ENCODE data around the gene CYS1. TPM values are rescaled to one million over a fixed set of nuclear protein-coding genes. Genes with fewer than 3 reads are reported as not detected.

CYS1 gene
- total RNA-seq, 1 donor from 2014 or later = 20.8 TPM

GRCh38 chr2:10036095-10036884, 43.9 kb downstream of the CYS1 start:
- peak; percentile 71 for DNase-seq (ENCODE audit: low read depth)
- TF ChIP-seq CTCF (conservative IDR thresholded peaks at IDR 0.05; ENCODE audit: low read depth, low read length) = peak; percentile 78
- H3K4me3 ChIP-seq (ENCODE audit: low read depth, low read length) = no peak overlapping the region

GRCh38 chr2:10035633-10036032, 44.6 kb downstream of the CYS1 start:
- DNase-seq (ENCODE audit: low read depth) = no peak
- TF ChIP-seq CTCF (conservative IDR thresholded peaks at IDR 0.05; ENCODE audit: low read depth, low read length) = no peak

GRCh38 chr2:10035053-10035422, 45.2 kb downstream of the CYS1 start:
- no peak for TF ChIP-seq CTCF (conservative IDR thresholded peaks at IDR 0.05; ENCODE audit: low read depth, low read length)
- no peak overlapping the region for H3K4me3 ChIP-seq (ENCODE audit: low read depth, low read length)
- DNase-seq (ENCODE audit: low read depth) = no peak

More at GRCh38 chr2:10035633-10036032, 44.6 kb downstream of the CYS1 start:
- no peak overlapping the region for H3K4me3 ChIP-seq (ENCODE audit: low read depth, low read length)

GRCh38 chr2:10034333-10035052, 45.7 kb downstream of the CYS1 start:
- no peak overlapping the region for H3K4me3 ChIP-seq (ENCODE audit: low read depth, low read length)
- no peak for TF ChIP-seq CTCF (conservative IDR thresholded peaks at IDR 0.05; ENCODE audit: low read depth, low read length)
- no peak for DNase-seq (ENCODE audit: low read depth)

GRCh38 chr2:10033251-10034006, 46.8 kb downstream of the CYS1 start:
- no peak for DNase-seq (ENCODE audit: low read depth)
- no peak for TF ChIP-seq CTCF (conservative IDR thresholded peaks at IDR 0.05; ENCODE audit: low read depth, low read length)
- no peak overlapping the region for H3K4me3 ChIP-seq (ENCODE audit: low read depth, low read length)

- no peak overlapping the region for H3K4me3 ChIP-seq (ENCODE audit: low read depth, low read length)
- TF ChIP-seq CTCF (conservative IDR thresholded peaks at IDR 0.05; ENCODE audit: low read depth, low read length) = no peak
- no peak for DNase-seq (ENCODE audit: low read depth)
Measured at GRCh38 chr2:10032746-10033105, 47.5 kb downstream of the CYS1 start.
